IMR-90 (cell line): ENCODE data around the gene NCKAP5. TPM values are rescaled to one million over a fixed set of nuclear protein-coding genes. Genes with fewer than 3 reads are reported as not detected.

Experiments used
- ATAC-seq: fragments of 200-7000 bp; cut with Tn5 transposase; 2 replicates; pipeline ENCODE4 v1.9.1; 2020; ENCODE audit warnings: low read depth, mild to moderate bottlenecking, moderate library complexity
- BruUV-seq: library from RNA; stranded (reverse); fragments of 400-500 nt; replicated peaks from 2 replicates; lab custom pipeline; 2021; lab: Mats Ljungman, UMichigan
- CTCF ChIA-PET: fragments of 300-600 bp; formaldehyde crosslinking; extraction: SDS; loops from one replicate; lab custom pipeline; 2021; ENCODE audit warnings: antibody characterized with exemption; lab: Yijun Ruan, JAX
- POLR2A ChIA-PET: fragments of 300-600 bp; sonication (Branson Sonifier 250); formaldehyde crosslinking; loops from one replicate; lab custom pipeline; 2022; ENCODE audit warnings: antibody characterized with exemption; ENCODE audit not compliant: unreplicated experiment; lab: Charles Lee
- DNase-seq: peaks from one replicate; pipeline ENCODE4 v3.0.0; 2013
- H2AFZ ChIP-seq: replicated peaks from 2 replicates; pipeline ENCODE3; 2013; ENCODE audit warnings: low read length, mild to moderate bottlenecking; ENCODE audit not compliant: poor library complexity
- H2AK5ac ChIP-seq: 2 replicates; pipeline ENCODE4 v1.6.1; 2013; ENCODE audit warnings: low read depth, low read length, inconsistent platforms
- H2AK9ac ChIP-seq: replicated peaks from 2 replicates; pipeline ENCODE3; 2013; ENCODE audit warnings: mild to moderate bottlenecking, low read depth, low read length, moderate library complexity; ENCODE audit not compliant: poor library complexity
- H2BK120ac ChIP-seq: 2 replicates; pipeline ENCODE4 v1.6.1; 2013; ENCODE audit warnings: low read depth, low read length, inconsistent platforms
- H2BK15ac ChIP-seq: 3 replicates; pipeline ENCODE4 v1.6.1; 2013; ENCODE audit warnings: low read depth, low read length, inconsistent platforms
- H2BK20ac ChIP-seq: 2 replicates; pipeline ENCODE4 v1.6.1; 2013; ENCODE audit warnings: low read depth, mild to moderate bottlenecking, inconsistent platforms, low read length, moderate library complexity
- H2BK5ac ChIP-seq: 2 replicates; pipeline ENCODE4 v1.6.1; 2013; ENCODE audit warnings: mild to moderate bottlenecking, low read depth, low read length, inconsistent platforms; ENCODE audit not compliant: poor library complexity, severe bottlenecking
- H3K14ac ChIP-seq: replicated peaks from 2 replicates; pipeline ENCODE4 v1.6.1; 2013; ENCODE audit warnings: low read depth, low read length, inconsistent platforms
- H3K18ac ChIP-seq: 2 replicates; pipeline ENCODE4 v1.6.1; 2013; ENCODE audit warnings: low read depth, low read length, control low read depth
- H3K23ac ChIP-seq: 2 replicates; pipeline ENCODE4 v1.6.1; 2013; ENCODE audit warnings: low read depth, low read length, inconsistent platforms
- H3K27ac ChIP-seq: 2 replicates; pipeline ENCODE4 v1.5.1; 2013; ENCODE audit warnings: mild to moderate bottlenecking, control low read depth, low read length; ENCODE audit not compliant: insufficient read depth
- H3K27me3 ChIP-seq: 2 replicates; pipeline ENCODE4 v1.6.1; 2013; ENCODE audit warnings: low read length; ENCODE audit not compliant: control insufficient read depth, insufficient read depth
- H3K36me3 ChIP-seq: 2 replicates; pipeline ENCODE4 v1.6.1; 2013; ENCODE audit warnings: low read length, mixed read lengths; ENCODE audit not compliant: control insufficient read depth, insufficient read depth
- H3K4ac ChIP-seq: 2 replicates; pipeline ENCODE4 v1.6.1; 2013; ENCODE audit warnings: low read depth, low read length, inconsistent platforms
- H3K4me1 ChIP-seq: 2 replicates; pipeline ENCODE4 v1.6.1; 2013; ENCODE audit warnings: low read length, mixed read lengths; ENCODE audit not compliant: control insufficient read depth, insufficient read depth
- H3K4me2 ChIP-seq: 2 replicates; pipeline ENCODE4 v1.6.1; 2013; ENCODE audit warnings: low read depth, mild to moderate bottlenecking, control low read depth, low read length, moderate library complexity
- H3K4me3 ChIP-seq: 2 replicates; pipeline ENCODE4 v1.5.1; 2013; ENCODE audit warnings: low read depth, mild to moderate bottlenecking, control low read depth, low read length, moderate library complexity; ENCODE audit not compliant: insufficient read depth
- H3K56ac ChIP-seq: 2 replicates; pipeline ENCODE4 v1.6.1; 2013; ENCODE audit warnings: low read length, inconsistent platforms; ENCODE audit not compliant: insufficient read depth; ENCODE audit errors: extremely low read depth
- H3K79me1 ChIP-seq, 2 experiments: 2 replicates each; pipeline ENCODE4 v1.6.1; 2013; ENCODE audit warnings: low read length in 2 of 2, inconsistent platforms in 1 of 2, low read depth in 1 of 2
- H3K9ac ChIP-seq: 2 replicates; pipeline ENCODE4 v1.6.1; 2013; ENCODE audit warnings: low read depth, low read length, control low read depth
- H3K9me1 ChIP-seq: 2 replicates; pipeline ENCODE4 v1.6.1; 2013; ENCODE audit warnings: low read length, inconsistent platforms; ENCODE audit not compliant: insufficient read depth
- H3K9me3 ChIP-seq: 2 replicates; pipeline ENCODE4 v1.6.1; 2013; ENCODE audit warnings: low read length; ENCODE audit not compliant: control insufficient read depth, insufficient read depth
- H4K20me1 ChIP-seq: 2 replicates; pipeline ENCODE4 v1.6.1; 2013; ENCODE audit warnings: low read length, inconsistent platforms; ENCODE audit not compliant: insufficient read depth
- H4K5ac ChIP-seq: 2 replicates; pipeline ENCODE4 v1.6.1; 2013; ENCODE audit warnings: mild to moderate bottlenecking, low read depth, low read length, control low read depth
- H4K8ac ChIP-seq, 2 experiments: 2 replicates each; pipeline ENCODE4 v1.6.1; 2013; ENCODE audit warnings: low read depth in 2 of 2, low read length in 2 of 2, control low read depth in 1 of 2, inconsistent platforms in 1 of 2
- H4K91ac ChIP-seq: 2 replicates; pipeline ENCODE4 v1.6.1; 2013; ENCODE audit warnings: low read depth, low read length, inconsistent platforms; ENCODE audit not compliant: insufficient read depth
- BHLHE40 ChIP-seq: fragments of 150-350 bp; IDR thresholded peaks from 2 replicates; pipeline ENCODE4 v1.6.1; 2016; ENCODE audit warnings: mild to moderate bottlenecking, low read depth, low read length
- CEBPB ChIP-seq: IDR thresholded peaks from 2 replicates; pipeline ENCODE4 v1.6.1; 2012; ENCODE audit warnings: low read depth, low read length, improper control_type of control experiment
- CHD1 ChIP-seq: IDR thresholded peaks from 2 replicates; pipeline ENCODE4 v1.6.1; 2012; ENCODE audit warnings: low read depth, low read length, improper control_type of control experiment
- FOS ChIP-seq: fragments of 150-350 bp; IDR thresholded peaks from 2 replicates; pipeline ENCODE4 v1.6.1; 2016; ENCODE audit warnings: low read depth, low read length
- MAFK ChIP-seq: IDR thresholded peaks from 2 replicates; pipeline ENCODE4 v1.6.1; 2012; ENCODE audit warnings: low read depth, low read length, improper control_type of control experiment
- MAZ ChIP-seq: IDR thresholded peaks from 2 replicates; pipeline ENCODE4 v1.6.1; 2012; ENCODE audit warnings: low read depth, mild to moderate bottlenecking, low read length, improper control_type of control experiment, moderate library complexity, borderline replicate concordance
- MXI1 ChIP-seq: IDR thresholded peaks from 2 replicates; pipeline ENCODE4 v1.6.1; 2012; ENCODE audit warnings: low read depth, mild to moderate bottlenecking, low read length, moderate library complexity, borderline replicate concordance
- NFE2L2 ChIP-seq: fragments of 150-350 bp; IDR thresholded peaks from 2 replicates; pipeline ENCODE4 v1.6.1; 2016; ENCODE audit warnings: low read depth, mild to moderate bottlenecking, low read length
- POLR2A ChIP-seq: IDR thresholded peaks from 2 replicates; pipeline ENCODE4 v1.6.1; 2012; ENCODE audit warnings: mild to moderate bottlenecking, low read depth, low read length
- RAD21 ChIP-seq: IDR thresholded peaks from 2 replicates; pipeline ENCODE4 v1.6.1; 2012; ENCODE audit warnings: low read length, improper control_type of control experiment
- RCOR1 ChIP-seq: IDR thresholded peaks from 2 replicates; pipeline ENCODE4 v1.6.1; 2012; ENCODE audit warnings: mild to moderate bottlenecking, low read length, improper control_type of control experiment; ENCODE audit not compliant: insufficient replicate concordance
- RFX5 ChIP-seq: IDR thresholded peaks from 2 replicates; pipeline ENCODE4 v1.8.0; 2012; ENCODE audit warnings: low read depth, mild to moderate bottlenecking, low read length, moderate library complexity
- SMC3 ChIP-seq: fragments of 150-350 bp; IDR thresholded peaks from 2 replicates; pipeline ENCODE4 v1.6.1; 2016; ENCODE audit warnings: low read depth, mild to moderate bottlenecking, antibody characterized with exemption, low read length, moderate library complexity
- WGBS, 2 experiments: methylation state at CpG; one replicate each; pipeline versions ENCODE4 v1.1.5 to v1.1.7; 2013; ENCODE audit warnings: missing lambda C conversion rate in 2 of 2; ENCODE audit not compliant: insufficient read length in 1 of 2; ENCODE audit errors: extremely low coverage in 2 of 2; 5-methylcytosine and 5-hydroxymethylcytosine counted together
- dilution Hi-C: fragments of 300-500 bp; cut with HindIII; formaldehyde crosslinking; loops from one replicate; pipeline ENCODE4 v1.14.3; 2018; ENCODE audit warnings: low sequenced_read_pairs; ENCODE audit not compliant: unreplicated experiment
- in situ Hi-C: fragments of 300-500 bp; cut with MboI; formaldehyde crosslinking; loops from 3 replicates; pipeline ENCODE4 v1.14.3; 2019; ENCODE audit warnings: low sequenced_read_pairs, inconsistent platforms, mixed read lengths
- intact Hi-C: fragments of 100-400 bp; cut with micrococcal nuclease; formaldehyde crosslinking; loops from 2 replicates; pipeline ENCODE4 v1.10.0; 2022
- polyA plus RNA-seq, 3 experiments: library from polyadenylated mRNA; depleted of rRNA; stranded (reverse); fragments of >200 nt; gene quantifications; 2 replicates each; pipeline ENCODE4 v1.2.3, GENCODE V29; 2012; ENCODE audit warnings: low replicate concordance in 1 of 3
- total RNA-seq: library from RNA; depleted of rRNA; stranded (reverse); fragments of >200 nt; gene quantifications from 2 replicates; pipeline ENCODE4 v1.2.3, GENCODE V29; 2012
- TF ChIP-seq, protein P1 (sequence below): fragments of 150-350 bp; IDR thresholded peaks from 2 replicates; pipeline ENCODE4 v1.6.1; 2017; ENCODE audit warnings: mild to moderate bottlenecking, antibody characterized with exemption, low read length, low read depth
- TF ChIP-seq, protein P2 (sequence below): fragments of 150-350 bp; IDR thresholded peaks from 2 replicates; pipeline ENCODE4 v1.6.1; 2016; ENCODE audit warnings: low read depth, mild to moderate bottlenecking, low read length, moderate library complexity, borderline replicate concordance
- TF ChIP-seq, protein P3 (sequence below): conservative IDR thresholded peaks from 2 replicates; pipeline ENCODE4 v1.5.1; 2012; ENCODE audit warnings: mild to moderate bottlenecking, low read depth, low read length, improper control_type of control experiment

Gene NCKAP5
- total and polyA plus RNA-seq, 2 of the 4 experiments (the other 2 are of a cell fraction), result 2.7 to 3.9 TPM

DNA sequence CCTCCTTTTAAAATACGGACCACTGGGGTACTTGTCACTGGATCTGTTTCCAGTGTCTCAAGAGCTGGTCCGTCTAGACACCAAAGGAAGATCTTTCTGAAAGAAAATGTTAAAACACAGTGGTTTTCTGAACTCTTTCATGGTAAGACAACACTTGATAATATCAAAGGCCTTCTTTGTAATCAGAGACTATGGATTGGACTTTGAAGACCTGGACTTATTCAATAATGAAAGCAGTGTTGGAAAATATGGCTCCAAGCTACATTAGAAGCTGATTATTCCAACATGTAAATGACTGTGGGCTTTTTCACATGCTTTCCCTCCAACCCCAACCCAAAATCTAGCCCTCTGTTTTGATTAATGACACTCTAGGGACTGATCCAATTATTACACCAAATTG lies 568.8 kb downstream of the NCKAP5 start:
- BruUV-seq, result no TSS peak
- Histone ChIP-seq H2BK5ac (no peak overlapping the region), H3K79me1 (peaks cover 0 to 20% of the 10 kb centered on the region in 2 experiments; a peak in 2 of 4 replicates), H2BK120ac (no peak overlapping the region), H4K8ac (no peak overlapping the region), H3K4ac (no peak overlapping the region), H2AFZ (no peak overlapping the region), H2AK9ac (no peak overlapping the region), H4K5ac (no peak overlapping the region), H3K9me3 (peaks cover under 1% of the 10 kb centered on the region; the same call in 1 of the 2 replicates), H2BK15ac (no peak overlapping the region), H3K23ac (no peak overlapping the region), H4K91ac (no peak overlapping the region), H2AK5ac (no peak overlapping the region), H3K36me3 (peaks cover 1% of the 10 kb centered on the region; the same call in 1 of the 2 replicates), H4K20me1 (no peaks in the 10 kb centered on the region; the same call in 1 of the 2 replicates), H3K14ac (no peak overlapping the region), H3K9me1 (peaks cover 4% of the 10 kb centered on the region; the same call in 1 of the 2 replicates), H3K27me3 (no peaks in the 10 kb centered on the region), H2BK20ac (no peak overlapping the region), H3K27ac (no peak overlapping the region), H3K4me3 (no peak overlapping the region), H3K4me2 (no peak overlapping the region), H3K4me1 (no peaks in the 10 kb centered on the region; the same call in 1 of the 2 replicates), H3K56ac (no peak overlapping the region), H3K18ac (no peak overlapping the region), H3K9ac (no peak overlapping the region)
- ATAC-seq (no peak), DNase-seq (no peak)
- intact Hi-C loops, result no loop called here
- POLR2A ChIA-PET, result no interaction called here
- no CpG with 5 or more reads among the region's 2 CpGs for WGBS, 2 experiments
- CTCF ChIA-PET, result no interaction called here
- TF ChIP-seq MAFK, result no peak
- TF ChIP-seq BHLHE40, result no peak
- no peak for TF ChIP-seq POLR2A
- no peak for TF ChIP-seq CHD1
- TF ChIP-seq, protein P1, sequence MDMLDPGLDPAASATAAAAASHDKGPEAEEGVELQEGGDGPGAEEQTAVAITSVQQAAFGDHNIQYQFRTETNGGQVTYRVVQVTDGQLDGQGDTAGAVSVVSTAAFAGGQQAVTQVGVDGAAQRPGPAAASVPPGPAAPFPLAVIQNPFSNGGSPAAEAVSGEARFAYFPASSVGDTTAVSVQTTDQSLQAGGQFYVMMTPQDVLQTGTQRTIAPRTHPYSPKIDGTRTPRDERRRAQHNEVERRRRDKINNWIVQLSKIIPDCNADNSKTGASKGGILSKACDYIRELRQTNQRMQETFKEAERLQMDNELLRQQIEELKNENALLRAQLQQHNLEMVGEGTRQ, result no peak
- no peak for TF ChIP-seq NFE2L2
- no peak for TF ChIP-seq MAZ
- TF ChIP-seq MXI1, result no peak
- TF ChIP-seq RAD21, result no peak
- TF ChIP-seq, protein P2, sequence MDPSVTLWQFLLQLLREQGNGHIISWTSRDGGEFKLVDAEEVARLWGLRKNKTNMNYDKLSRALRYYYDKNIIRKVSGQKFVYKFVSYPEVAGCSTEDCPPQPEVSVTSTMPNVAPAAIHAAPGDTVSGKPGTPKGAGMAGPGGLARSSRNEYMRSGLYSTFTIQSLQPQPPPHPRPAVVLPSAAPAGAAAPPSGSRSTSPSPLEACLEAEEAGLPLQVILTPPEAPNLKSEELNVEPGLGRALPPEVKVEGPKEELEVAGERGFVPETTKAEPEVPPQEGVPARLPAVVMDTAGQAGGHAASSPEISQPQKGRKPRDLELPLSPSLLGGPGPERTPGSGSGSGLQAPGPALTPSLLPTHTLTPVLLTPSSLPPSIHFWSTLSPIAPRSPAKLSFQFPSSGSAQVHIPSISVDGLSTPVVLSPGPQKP, result no peak
- TF ChIP-seq, protein P3, sequence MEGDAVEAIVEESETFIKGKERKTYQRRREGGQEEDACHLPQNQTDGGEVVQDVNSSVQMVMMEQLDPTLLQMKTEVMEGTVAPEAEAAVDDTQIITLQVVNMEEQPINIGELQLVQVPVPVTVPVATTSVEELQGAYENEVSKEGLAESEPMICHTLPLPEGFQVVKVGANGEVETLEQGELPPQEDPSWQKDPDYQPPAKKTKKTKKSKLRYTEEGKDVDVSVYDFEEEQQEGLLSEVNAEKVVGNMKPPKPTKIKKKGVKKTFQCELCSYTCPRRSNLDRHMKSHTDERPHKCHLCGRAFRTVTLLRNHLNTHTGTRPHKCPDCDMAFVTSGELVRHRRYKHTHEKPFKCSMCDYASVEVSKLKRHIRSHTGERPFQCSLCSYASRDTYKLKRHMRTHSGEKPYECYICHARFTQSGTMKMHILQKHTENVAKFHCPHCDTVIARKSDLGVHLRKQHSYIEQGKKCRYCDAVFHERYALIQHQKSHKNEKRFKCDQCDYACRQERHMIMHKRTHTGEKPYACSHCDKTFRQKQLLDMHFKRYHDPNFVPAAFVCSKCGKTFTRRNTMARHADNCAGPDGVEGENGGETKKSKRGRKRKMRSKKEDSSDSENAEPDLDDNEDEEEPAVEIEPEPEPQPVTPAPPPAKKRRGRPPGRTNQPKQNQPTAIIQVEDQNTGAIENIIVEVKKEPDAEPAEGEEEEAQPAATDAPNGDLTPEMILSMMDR, result no peak
- no peak for TF ChIP-seq SMC3
- TF ChIP-seq FOS, result no peak
- no peak for TF ChIP-seq RFX5
- no peak for TF ChIP-seq RCOR1
- TF ChIP-seq CEBPB, result no peak
- dilution Hi-C loops, result no loop called here
- in situ Hi-C loops, result no loop called here
